ENCODE results near the gene KLHL29. TPM values are rescaled to one million over a fixed set of nuclear protein-coding genes. Genes with fewer than 3 reads are reported as not detected.

The KLHL29 gene
- total and polyA plus RNA-seq, 2 experiments from 2014 or later, result 1.5 to 6.5 TPM

DNA sequence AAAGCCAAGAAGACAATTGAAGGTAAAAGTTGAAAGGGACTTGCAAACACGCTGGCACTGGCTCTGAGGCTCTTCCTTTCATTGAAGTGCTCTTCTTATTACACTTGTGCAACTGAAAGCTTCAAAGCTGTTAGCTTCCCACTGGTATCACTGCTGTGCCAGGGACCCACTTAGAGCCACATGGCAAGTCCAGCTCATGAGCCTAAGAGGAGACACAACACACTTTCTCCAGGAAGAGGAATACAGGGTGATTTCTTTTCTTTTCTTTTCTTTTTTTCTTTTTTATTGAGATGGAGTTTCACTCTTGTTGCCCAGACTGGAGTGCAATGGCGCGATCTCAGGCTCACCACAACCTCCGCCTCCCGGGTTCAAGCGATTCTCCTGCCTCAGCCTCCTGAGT lies 323.8 kb downstream of the KLHL29 start:
- H3K4me3 ChIP-seq, result no peak overlapping the region
- no peaks in the 10 kb centered on the region for H3F3A ChIP-seq (replicated peaks; ENCODE audit: low read depth)
- H3K4me3 Mint-ChIP-seq, result no peak overlapping the region
- peaks cover 18% of the 10 kb centered on the region for H3K4me1 Mint-ChIP-seq
- no peaks in the 10 kb centered on the region for H3K9me2 ChIP-seq (ENCODE audit: insufficient read depth)
- H3K27ac ChIP-seq (ENCODE audit: low read depth), result no peak overlapping the region
- TF ChIP-seq, protein P1, sequence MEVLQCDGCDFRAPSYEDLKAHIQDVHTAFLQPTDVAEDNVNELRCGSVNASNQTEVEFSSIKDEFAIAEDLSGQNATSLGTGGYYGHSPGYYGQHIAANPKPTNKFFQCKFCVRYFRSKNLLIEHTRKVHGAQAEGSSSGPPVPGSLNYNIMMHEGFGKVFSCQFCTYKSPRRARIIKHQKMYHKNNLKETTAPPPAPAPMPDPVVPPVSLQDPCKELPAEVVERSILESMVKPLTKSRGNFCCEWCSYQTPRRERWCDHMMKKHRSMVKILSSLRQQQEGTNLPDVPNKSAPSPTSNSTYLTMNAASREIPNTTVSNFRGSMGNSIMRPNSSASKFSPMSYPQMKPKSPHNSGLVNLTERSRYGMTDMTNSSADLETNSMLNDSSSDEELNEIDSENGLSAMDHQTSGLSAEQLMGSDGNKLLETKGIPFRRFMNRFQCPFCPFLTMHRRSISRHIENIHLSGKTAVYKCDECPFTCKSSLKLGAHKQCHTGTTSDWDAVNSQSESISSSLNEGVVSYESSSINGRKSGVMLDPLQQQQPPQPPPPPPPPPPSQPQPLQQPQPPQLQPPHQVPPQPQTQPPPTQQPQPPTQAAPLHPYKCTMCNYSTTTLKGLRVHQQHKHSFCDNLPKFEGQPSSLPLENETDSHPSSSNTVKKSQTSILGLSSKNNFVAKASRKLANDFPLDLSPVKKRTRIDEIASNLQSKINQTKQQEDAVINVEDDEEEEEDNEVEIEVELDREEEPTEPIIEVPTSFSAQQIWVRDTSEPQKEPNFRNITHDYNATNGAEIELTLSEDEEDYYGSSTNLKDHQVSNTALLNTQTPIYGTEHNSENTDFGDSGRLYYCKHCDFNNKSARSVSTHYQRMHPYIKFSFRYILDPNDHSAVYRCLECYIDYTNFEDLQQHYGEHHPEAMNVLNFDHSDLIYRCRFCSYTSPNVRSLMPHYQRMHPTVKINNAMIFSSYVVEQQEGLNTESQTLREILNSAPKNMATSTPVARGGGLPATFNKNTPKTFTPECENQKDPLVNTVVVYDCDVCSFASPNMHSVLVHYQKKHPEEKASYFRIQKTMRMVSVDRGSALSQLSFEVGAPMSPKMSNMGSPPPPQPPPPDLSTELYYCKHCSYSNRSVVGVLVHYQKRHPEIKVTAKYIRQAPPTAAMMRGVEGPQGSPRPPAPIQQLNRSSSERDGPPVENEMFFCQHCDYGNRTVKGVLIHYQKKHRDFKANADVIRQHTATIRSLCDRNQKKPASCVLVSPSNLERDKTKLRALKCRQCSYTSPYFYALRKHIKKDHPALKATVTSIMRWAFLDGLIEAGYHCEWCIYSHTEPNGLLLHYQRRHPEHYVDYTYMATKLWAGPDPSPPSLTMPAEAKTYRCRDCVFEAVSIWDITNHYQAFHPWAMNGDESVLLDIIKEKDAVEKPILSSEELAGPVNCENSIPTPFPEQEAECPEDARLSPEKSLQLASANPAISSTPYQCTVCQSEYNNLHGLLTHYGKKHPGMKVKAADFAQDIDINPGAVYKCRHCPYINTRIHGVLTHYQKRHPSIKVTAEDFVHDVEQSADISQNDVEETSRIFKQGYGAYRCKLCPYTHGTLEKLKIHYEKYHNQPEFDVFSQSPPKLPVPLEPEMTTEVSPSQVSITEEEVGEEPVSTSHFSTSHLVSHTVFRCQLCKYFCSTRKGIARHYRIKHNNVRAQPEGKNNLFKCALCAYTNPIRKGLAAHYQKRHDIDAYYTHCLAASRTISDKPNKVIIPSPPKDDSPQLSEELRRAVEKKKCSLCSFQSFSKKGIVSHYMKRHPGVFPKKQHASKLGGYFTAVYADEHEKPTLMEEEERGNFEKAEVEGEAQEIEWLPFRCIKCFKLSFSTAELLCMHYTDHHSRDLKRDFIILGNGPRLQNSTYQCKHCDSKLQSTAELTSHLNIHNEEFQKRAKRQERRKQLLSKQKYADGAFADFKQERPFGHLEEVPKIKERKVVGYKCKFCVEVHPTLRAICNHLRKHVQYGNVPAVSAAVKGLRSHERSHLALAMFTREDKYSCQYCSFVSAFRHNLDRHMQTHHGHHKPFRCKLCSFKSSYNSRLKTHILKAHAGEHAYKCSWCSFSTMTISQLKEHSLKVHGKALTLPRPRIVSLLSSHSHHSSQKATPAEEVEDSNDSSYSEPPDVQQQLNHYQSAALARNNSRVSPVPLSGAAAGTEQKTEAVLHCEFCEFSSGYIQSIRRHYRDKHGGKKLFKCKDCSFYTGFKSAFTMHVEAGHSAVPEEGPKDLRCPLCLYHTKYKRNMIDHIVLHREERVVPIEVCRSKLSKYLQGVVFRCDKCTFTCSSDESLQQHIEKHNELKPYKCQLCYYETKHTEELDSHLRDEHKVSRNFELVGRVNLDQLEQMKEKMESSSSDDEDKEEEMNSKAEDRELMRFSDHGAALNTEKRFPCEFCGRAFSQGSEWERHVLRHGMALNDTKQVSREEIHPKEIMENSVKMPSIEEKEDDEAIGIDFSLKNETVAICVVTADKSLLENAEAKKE (CRISPR knock-in tag; IDR thresholded peaks at IDR 0.05), result no peak
- TF ChIP-seq POLR2AphosphoS5 (IDR thresholded peaks at IDR 0.05; ENCODE audit: low read depth), result no peak
- no peak for TF ChIP-seq EZH2phosphoT487 (IDR thresholded peaks at IDR 0.05; ENCODE audit: unreplicated experiment)
- TF ChIP-seq JUNB (IDR thresholded peaks at IDR 0.05; ENCODE audit: unreplicated experiment), result no peak
- no peaks in the 10 kb centered on the region for H3K27me3 ChIP-seq (ENCODE audit: insufficient read depth)
- H3K36me3 Mint-ChIP-seq (ENCODE audit: low read depth), result peaks cover 5% of the 10 kb centered on the region; the same call in 1 of the 3 replicates
- no peak overlapping the region for H3K4me2 ChIP-seq
- no peaks in the 10 kb centered on the region for H3K36me3 ChIP-seq (ENCODE audit: insufficient read depth)
- no peak overlapping the region for H2AFZ ChIP-seq
- H4K20me1 ChIP-seq (replicated peaks; ENCODE audit: insufficient read depth), result no peaks in the 10 kb centered on the region
- no peak overlapping the region for H3K27ac Mint-ChIP-seq
- H3K79me2 ChIP-seq (replicated peaks; ENCODE audit: insufficient read depth), result no peaks in the 10 kb centered on the region
- peaks cover 3% of the 10 kb centered on the region for H3K27me3 Mint-ChIP-seq (ENCODE audit: insufficient read depth, low read depth, poor library complexity)
- DNase-seq (ENCODE audit: low spot score) (no peak), ATAC-seq (no peak)
- no peaks in the 10 kb centered on the region; the same call in 2 of the 3 replicates for H3K9me3 Mint-ChIP-seq
- H3K4me1 ChIP-seq (ENCODE audit: insufficient read depth), result peaks cover 10% of the 10 kb centered on the region; the same call in 1 of the 2 replicates

- Histone ChIP-seq H4K20me1 (replicated peaks; ENCODE audit: insufficient read depth) (no peaks in the 10 kb centered on the region), H3K79me2 (replicated peaks; ENCODE audit: insufficient read depth) (no peaks in the 10 kb centered on the region), H3K9me2 (ENCODE audit: insufficient read depth) (no peaks in the 10 kb centered on the region), H3K4me1 (ENCODE audit: insufficient read depth) (peaks cover 10% of the 10 kb centered on the region; the same call in 1 of the 2 replicates), H3F3A (replicated peaks; ENCODE audit: low read depth) (no peaks in the 10 kb centered on the region), H3K27me3 (ENCODE audit: insufficient read depth) (no peaks in the 10 kb centered on the region), H3K4me2 (no peak overlapping the region), H2AFZ (no peak overlapping the region), H3K36me3 (ENCODE audit: insufficient read depth) (no peaks in the 10 kb centered on the region), H3K27ac (ENCODE audit: low read depth) (no peak overlapping the region), H3K4me3 (no peak overlapping the region)
- no peak for ATAC-seq
- Mint-ChIP-seq H3K4me3 (no peak overlapping the region), H3K9me3 (no peaks in the 10 kb centered on the region; the same call in 2 of the 3 replicates), H3K27ac (no peak overlapping the region), H3K4me1 (peaks cover 18% of the 10 kb centered on the region), H3K36me3 (ENCODE audit: low read depth) (peaks cover 5% of the 10 kb centered on the region; the same call in 1 of the 3 replicates), H3K27me3 (ENCODE audit: insufficient read depth, low read depth, poor library complexity) (peaks cover 3% of the 10 kb centered on the region)
- DNase-seq (ENCODE audit: low spot score), result no peak
- TF ChIP-seq POLR2AphosphoS5 (IDR thresholded peaks at IDR 0.05; ENCODE audit: low read depth), result no peak
- TF ChIP-seq, protein P1 (CRISPR knock-in tag; IDR thresholded peaks at IDR 0.05), result no peak
- no peak for TF ChIP-seq EZH2phosphoT487 (IDR thresholded peaks at IDR 0.05; ENCODE audit: unreplicated experiment)
- TF ChIP-seq EZH2 (IDR thresholded peaks at IDR 0.05; ENCODE audit: low read depth, unreplicated experiment), result no peak
Observed at GRCh38 chr2:23709311-23709710, 324.3 kb downstream of the KLHL29 start.
